GM12891 (cell line): Measurements from ENCODE around the gene CEMP1.

Experiments
- DNase-seq: peaks from one replicate; pipeline ENCODE4 v3.0.0; 2011; ENCODE audit warnings: low spot score; ENCODE audit not compliant: insufficient read length
- FAIRE-seq: peaks from 2 replicates; lab custom pipeline; 2011; peaks lifted over from hg19 to GRCh38; lab: Jason Lieb, UNC
- PAX5 ChIP-seq: IDR thresholded peaks from 2 replicates; pipeline ENCODE4 v1.6.1; 2011; ENCODE audit warnings: low read length, moderate library complexity, mild to moderate bottlenecking; ENCODE audit not compliant: insufficient read depth, severe bottlenecking
- POLR2A ChIP-seq: IDR thresholded peaks from 2 replicates; pipeline ENCODE4 v1.6.1; 2011; ENCODE audit warnings: low read depth, low read length, control low read depth
- POLR2AphosphoS5 ChIP-seq: IDR thresholded peaks from 2 replicates; pipeline ENCODE4 v1.6.1; 2011; ENCODE audit warnings: low read depth, low read length, control low read depth
- POU2F2 ChIP-seq: IDR thresholded peaks from 2 replicates; pipeline ENCODE4 v1.6.1; 2011; ENCODE audit warnings: low read depth, mild to moderate bottlenecking, control low read depth, low read length, moderate library complexity
- SPI1 ChIP-seq: IDR thresholded peaks from 2 replicates; pipeline ENCODE4 v1.6.1; 2011; ENCODE audit warnings: low read depth, low read length, control low read depth
- TAF1 ChIP-seq: IDR thresholded peaks from 2 replicates; pipeline ENCODE4 v1.6.1; 2011; ENCODE audit warnings: low read depth, low read length, control low read depth

CEMP1 gene

DNA sequence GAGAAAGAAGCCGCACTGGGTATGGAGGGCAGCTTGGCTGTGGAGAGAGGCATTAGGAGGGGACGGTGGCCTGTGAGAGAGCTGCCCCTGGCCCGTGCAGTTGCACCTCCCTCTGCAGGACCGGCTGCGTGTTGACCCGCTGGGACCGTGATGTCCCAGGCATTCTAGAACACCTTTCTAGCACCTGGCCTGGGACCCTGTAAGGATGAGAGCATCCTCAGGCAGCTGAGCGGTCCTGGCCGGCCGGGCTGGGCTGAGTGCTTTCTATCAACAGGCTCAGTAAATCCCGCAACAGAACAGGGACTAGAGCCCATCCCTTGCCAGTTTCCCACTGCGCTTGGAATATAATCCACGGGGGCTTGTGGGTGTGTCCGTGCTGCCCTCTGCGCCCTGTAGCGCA lies 41.6 kb downstream of the CEMP1 start:
- TF ChIP-seq POU2F2 (no peak), POLR2AphosphoS5 (no peak), POLR2A (no peak), SPI1 (no peak), TAF1 (no peak), PAX5 (no peak)
- DNase-seq (no peak), FAIRE-seq (no peak)

DNA sequence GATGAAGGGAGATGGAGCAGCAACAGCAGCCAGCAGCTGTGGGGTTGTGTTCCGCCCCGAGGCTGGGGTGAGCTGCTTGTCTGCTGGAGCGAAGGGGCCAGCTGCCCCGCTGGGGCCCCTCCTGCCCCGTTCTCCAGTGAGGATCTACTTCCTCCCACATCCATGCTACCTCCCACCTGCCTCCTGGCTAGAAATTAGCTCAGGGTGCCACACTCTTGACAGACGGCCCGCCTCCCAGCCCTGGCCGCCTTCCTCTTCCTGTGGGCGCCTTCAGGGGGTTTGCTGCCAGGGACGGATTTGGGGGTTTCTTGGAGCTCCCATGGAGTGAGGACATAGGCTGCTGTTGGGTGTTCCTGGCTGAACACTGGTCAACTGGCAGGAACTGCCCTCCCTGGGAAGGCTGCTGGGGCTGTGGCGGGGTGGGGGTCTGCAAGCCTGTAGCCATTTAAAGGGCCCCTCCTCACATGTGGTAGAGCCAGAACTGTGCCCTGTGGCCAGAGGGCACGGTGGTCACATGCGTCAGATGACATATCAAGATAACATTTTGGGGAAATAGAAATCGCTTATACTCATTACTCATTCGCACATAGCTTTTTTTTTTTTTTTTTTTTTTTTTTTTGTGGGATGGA lies 43.2 kb downstream of the CEMP1 start:
- DNase-seq (no peak), FAIRE-seq (no peak)
- no peak for TF ChIP-seq SPI1
- TF ChIP-seq POLR2AphosphoS5 = no peak
- TF ChIP-seq POLR2A = no peak
- no peak for TF ChIP-seq TAF1
- TF ChIP-seq POU2F2 = no peak
- TF ChIP-seq PAX5 = no peak

DNA sequence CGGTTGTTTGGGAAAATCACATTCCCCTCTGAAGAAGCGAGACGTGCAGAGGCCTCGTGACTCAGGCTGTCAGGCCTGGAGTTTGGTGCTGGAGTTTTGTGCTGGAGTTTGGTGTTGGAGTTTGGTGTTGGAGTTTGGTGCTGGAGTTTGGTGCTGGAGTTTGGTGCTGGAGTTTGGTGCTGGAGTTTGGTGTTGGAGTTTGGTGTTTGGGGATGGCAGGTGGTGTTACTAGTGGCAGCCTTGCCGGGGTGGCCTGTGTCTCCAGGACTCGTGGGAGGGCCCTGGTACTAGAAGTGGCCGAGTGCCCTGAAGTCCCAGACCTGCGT lies 43.7 kb downstream of the CEMP1 start:
- no peak for DNase-seq
- TF ChIP-seq SPI1 (no peak), PAX5 (no peak), POLR2AphosphoS5 (no peak), POLR2A (no peak), POU2F2 (no peak), TAF1 (no peak)
- no peak for FAIRE-seq

DNA sequence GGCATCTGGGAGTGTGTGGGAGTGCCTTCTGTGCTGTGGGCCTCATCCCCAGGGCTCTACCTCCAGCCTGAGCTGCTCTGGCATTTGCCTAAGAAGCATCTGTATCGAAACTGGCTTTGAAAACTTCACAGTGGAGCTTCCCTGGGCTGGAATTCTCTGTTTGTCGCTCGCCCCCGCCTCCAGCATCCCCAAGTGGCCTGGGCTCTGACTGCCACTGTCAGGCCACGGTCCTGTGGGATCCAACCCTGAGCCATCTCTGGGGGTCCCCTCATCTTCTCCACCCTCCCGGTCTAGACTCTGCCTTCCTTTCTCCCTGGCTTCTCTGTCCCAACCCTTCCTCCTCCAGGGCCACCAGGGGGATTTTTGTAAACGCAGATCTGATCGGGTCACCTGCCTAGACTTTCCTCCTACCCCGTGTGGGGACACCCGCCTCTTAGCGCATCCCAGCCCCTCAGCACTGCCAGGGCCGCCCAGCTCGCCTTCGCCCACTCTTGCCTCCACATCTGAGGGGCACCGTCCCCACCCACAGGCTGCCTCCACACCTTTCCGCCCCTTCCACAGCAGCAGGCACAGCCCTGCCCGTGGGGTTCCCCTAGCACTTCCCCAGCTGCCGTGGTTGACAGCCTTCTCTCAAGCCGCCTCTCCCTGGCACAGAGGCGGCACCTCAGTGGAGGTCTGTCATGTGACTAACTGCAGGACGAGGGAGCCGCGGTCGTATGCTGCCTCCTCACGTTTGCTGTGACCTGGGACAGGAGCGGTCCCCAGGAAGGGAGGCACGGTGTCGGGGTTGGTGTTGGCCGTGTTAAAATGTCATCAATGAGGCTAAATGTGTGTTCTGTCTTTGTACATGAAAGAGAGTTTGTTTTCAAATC lies 44.3 kb downstream of the CEMP1 start:
- FAIRE-seq (peak; percentile 98), DNase-seq (peak; percentile 86)
- 0 out of 2 replicates have a peak, but pooled peaks have one; percentile 19 for TF ChIP-seq SPI1
- 0 out of 2 replicates have a peak, but pooled peaks have one; percentile 44 for TF ChIP-seq POU2F2
- no peak for TF ChIP-seq POLR2A

DNA sequence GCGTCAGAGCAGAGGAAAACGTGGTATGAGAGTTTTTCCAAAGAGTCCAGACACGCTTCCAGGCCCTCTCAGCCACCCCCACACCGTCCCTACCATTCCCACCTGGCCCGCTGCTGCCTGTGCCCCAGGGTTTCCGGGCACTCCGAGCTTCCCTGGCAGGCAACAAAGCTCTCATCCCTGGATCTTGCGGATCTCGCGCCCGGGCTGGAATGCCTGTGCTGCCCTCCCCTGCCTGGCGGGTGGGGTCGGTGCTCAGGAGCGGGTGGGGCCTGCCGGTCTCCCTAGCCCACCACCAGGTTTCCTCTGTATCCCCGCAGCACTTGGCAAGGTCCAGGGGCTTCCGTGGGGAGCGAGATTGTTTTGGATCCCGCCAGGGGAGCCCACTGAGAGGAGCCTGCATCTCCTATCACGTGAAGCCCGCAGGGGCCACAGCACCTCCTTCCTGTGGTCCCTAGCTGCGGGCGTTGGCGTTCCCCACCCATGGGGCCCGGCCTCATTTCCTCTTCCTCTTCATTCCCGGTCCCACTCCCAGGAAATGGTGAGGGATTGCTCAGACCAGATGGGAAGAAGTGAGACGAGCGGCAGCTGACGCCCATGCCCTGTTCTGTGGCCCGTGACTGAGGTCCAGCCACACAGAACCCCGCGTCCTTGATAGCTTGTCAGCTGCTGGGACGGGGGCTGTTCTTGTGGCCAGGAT lies 45.2 kb downstream of the CEMP1 start:
- TF ChIP-seq POLR2AphosphoS5 = no peak
- TF ChIP-seq TAF1 = no peak
- TF ChIP-seq PAX5 = no peak
- TF ChIP-seq POU2F2 = no peak
- no peak for TF ChIP-seq SPI1
- TF ChIP-seq POLR2A = no peak
- FAIRE-seq (no peak), DNase-seq (no peak)

DNA sequence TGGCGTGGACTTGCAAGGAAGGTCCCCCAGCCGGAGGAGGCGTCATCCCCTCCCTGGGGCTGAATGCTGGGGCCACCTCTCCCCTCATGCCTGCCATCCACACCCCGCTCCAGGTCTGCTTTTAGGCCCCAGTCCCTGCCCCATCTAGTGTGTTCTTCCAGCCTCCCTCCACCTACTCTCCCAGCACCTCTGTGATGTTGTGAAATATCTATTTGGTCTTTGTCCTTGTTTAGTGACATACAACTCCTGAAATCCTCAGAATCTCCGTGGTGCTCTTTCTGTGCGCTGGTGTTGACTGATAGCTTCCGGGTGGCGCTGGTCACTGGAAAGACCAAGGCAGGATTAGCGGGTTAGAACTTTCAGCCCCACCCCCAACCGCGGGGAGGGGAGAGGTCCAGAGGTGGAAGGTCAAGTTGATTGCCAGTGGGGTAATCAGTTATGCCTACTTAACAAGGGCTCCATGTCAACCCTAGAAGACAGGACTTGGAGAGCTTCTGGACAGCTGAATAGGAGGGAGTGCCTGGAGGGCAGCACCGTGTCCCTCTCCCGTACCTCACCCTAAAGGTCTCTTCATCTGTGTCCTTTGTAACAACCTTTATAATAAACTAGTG lies 46.2 kb downstream of the CEMP1 start:
- FAIRE-seq = no peak
- no peak for TF ChIP-seq POLR2AphosphoS5

DNA sequence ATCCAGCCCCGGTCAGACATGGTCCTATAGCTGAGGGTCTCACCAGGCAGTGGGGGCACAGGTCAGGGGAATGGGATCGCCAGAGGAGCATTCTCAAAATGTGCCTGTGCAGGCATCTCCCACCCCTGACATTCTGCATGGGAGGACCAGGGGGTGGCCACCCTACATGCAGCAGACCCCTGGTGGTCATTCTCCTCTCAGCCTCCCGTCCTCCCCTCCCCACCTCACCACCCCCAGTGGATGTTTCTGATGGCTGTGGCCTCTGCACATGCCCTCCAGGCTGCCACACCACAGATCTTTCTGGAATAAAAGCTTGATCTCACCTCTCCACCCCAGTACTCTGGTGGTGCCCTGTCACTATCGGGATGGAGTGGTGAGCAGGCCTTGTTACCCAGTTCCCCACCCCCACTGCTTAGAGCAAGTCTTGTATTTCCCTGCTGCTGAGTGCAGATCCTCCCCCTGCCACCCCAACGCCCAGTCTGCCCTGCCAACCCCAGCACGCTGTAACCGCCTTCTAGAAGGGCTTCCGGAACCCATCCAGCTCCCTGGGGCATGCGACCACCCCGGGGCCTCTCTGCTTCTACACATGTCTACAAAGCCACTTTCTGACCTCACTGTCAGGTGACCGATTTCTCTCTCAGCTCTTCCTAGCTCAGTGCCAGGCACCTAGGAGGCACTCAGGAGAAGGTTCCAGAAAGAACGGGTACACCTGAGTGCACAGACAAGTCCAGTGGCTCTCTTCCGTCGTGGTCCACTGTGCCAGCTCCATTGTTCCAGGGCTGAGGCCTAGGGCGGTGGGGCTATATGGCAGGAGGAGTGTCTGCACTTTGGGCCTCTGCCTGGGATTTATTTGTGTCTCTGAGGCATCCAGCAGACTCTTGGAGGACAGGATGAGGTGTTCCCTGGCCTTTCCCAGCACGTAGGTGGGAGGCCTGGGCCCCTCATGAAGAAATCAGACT lies 47.0 kb downstream of the CEMP1 start:
- FAIRE-seq = no peak
- no peak for TF ChIP-seq POU2F2
- no peak for TF ChIP-seq TAF1
- no peak for TF ChIP-seq PAX5
- TF ChIP-seq POLR2AphosphoS5 = no peak
- no peak for TF ChIP-seq SPI1
- no peak for TF ChIP-seq POLR2A
- no peak for DNase-seq

More for the DNA sequence above, 46.2 kb downstream of the CEMP1 start:
- no peak for DNase-seq

DNA sequence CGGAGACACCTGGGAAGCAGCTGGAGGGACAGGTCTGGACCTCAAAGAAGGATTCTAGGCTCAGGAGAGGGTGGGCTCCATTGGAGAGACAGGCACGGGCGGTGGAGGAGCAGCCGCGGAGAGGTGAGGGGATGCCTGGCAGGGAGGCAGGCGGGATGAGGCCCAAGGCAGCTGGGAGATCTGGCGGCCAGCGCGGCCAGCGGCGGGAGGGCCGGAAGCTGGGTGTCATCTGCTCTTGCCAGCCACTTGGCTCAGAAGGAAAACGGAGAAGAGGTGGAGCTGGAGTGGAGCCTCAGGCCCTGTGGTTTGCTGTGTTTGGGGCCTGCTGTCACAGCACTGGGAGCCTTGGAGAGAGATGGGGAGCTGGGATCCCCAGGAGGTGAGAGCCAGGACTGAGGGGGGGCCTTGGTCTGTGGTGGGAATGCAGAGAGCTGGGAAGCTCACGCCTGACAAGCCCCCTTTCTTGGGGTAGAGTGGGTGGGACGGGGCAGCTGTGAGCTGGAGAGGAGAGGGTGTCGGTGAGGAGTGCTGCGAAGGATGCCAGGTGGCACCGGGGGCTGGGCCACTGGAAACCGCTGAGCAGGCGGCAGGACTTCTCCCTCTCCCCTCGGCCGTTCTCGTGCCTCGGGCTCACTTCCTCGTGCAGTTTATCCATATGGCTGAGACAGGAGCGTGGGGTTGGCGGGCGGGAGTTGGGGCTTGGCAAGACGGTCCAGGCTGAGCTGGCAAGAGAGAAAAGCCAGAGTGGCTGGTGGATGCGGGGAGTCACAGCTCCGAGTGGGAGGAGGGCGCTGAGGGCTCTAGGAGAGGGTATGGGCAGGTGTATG lies 48.3 kb downstream of the CEMP1 start:
- TF ChIP-seq POLR2A (no peak), POU2F2 (no peak), TAF1 (no peak), PAX5 (no peak), POLR2AphosphoS5 (no peak), SPI1 (no peak)
- FAIRE-seq = no peak
- DNase-seq = no peak
